H1 (cell line): ENCODE data around the gene GFAP. TPM values are rescaled to one million over a fixed set of nuclear protein-coding genes. Genes with fewer than 3 reads are reported as not detected.

ENCODE experiments used
- CTCF ChIA-PET: fragments of 300-600 bp; sonication (Branson Sonifier 250); formaldehyde crosslinking; loops from one replicate; lab custom pipeline; 2021; ENCODE audit not compliant: partially characterized antibody; lab: Charles Lee
- POLR2A ChIA-PET: fragments of 300-600 bp; sonication (Branson Sonifier 250); formaldehyde crosslinking; loops from one replicate; lab custom pipeline; 2021; ENCODE audit warnings: inconsistent platforms; ENCODE audit not compliant: partially characterized antibody; lab: Charles Lee
- DNase-seq, 2 experiments: peaks; one replicate each; pipeline versions ENCODE4 v3.0.0 to v3.0.0-alpha.2; 2010 to 2022; ENCODE audit warnings: low spot score in 2 of 2, low read depth in 1 of 2, mixed read lengths in 1 of 2
- FAIRE-seq: peaks from 2 replicates; lab custom pipeline; 2011; peaks lifted over from hg19 to GRCh38; lab: Jason Lieb, UNC
- H2AFZ ChIP-seq: 2 replicates; pipeline ENCODE4 v1.8.1; 2012; ENCODE audit warnings: low read length, inconsistent platforms
- H2AK5ac ChIP-seq: 2 replicates; pipeline ENCODE4 v1.6.1; 2013; ENCODE audit warnings: low read depth, low read length
- H2BK120ac ChIP-seq: replicated peaks from 2 replicates; pipeline ENCODE3; 2013; ENCODE audit warnings: low read depth, low read length, inconsistent platforms
- H2BK12ac ChIP-seq: 2 replicates; pipeline ENCODE4 v1.6.1; 2013; ENCODE audit warnings: low read depth, low read length
- H2BK15ac ChIP-seq: 2 replicates; pipeline ENCODE4 v1.6.1; 2013; ENCODE audit warnings: low read length
- H2BK20ac ChIP-seq: 2 replicates; pipeline ENCODE4 v1.6.1; 2013; ENCODE audit warnings: low read length
- H2BK5ac ChIP-seq: 2 replicates; pipeline ENCODE4 v1.6.1; 2013; ENCODE audit warnings: low read depth, low read length
- H3K14ac ChIP-seq: 2 replicates; pipeline ENCODE4 v1.6.1; 2013; ENCODE audit warnings: inconsistent platforms; ENCODE audit not compliant: insufficient read length
- H3K18ac ChIP-seq: 2 replicates; pipeline ENCODE4 v1.6.1; 2013; ENCODE audit warnings: low read length; ENCODE audit errors: extremely low read depth
- H3K23ac ChIP-seq: 2 replicates; pipeline ENCODE4 v1.6.1; 2013; ENCODE audit warnings: inconsistent platforms; ENCODE audit not compliant: insufficient read length
- H3K23me2 ChIP-seq: 2 replicates; pipeline ENCODE4 v1.6.1; 2013; ENCODE audit warnings: low read depth, low read length
- H3K27ac ChIP-seq: 2 replicates; pipeline ENCODE4 v1.6.1; 2011; ENCODE audit warnings: low read depth, low read length, inconsistent platforms
- H3K27me3 ChIP-seq, 4 experiments: replicated peaks in 1 of 4; 1 replicate in 1 of 4; 2 replicates in 3 of 4; pipeline versions ENCODE4 v1.6.1 to v1.8.1; 2011 to 2013; ENCODE audit warnings: low read length in 3 of 4, mild to moderate bottlenecking in 3 of 4, inconsistent platforms in 2 of 4, mixed read lengths in 2 of 4, moderate library complexity in 1 of 4; ENCODE audit not compliant: control insufficient read depth in 3 of 4, insufficient read depth in 3 of 4; ENCODE audit errors: extremely low read depth in 1 of 4
- H3K36me3 ChIP-seq, 4 experiments: 2 replicates each; pipeline versions ENCODE4 v1.6.1 to v1.8.1; 2011 to 2013; ENCODE audit warnings: mild to moderate bottlenecking in 4 of 4, low read length in 3 of 4, moderate library complexity in 2 of 4, control low read depth in 1 of 4, inconsistent platforms in 1 of 4; ENCODE audit not compliant: insufficient read depth in 4 of 4, control insufficient read depth in 2 of 4
- H3K4ac ChIP-seq: replicated peaks from 2 replicates; pipeline ENCODE3; 2013; ENCODE audit warnings: low read length, low read depth, mixed read lengths, inconsistent platforms; ENCODE audit not compliant: insufficient read length
- H3K4me1 ChIP-seq, 4 experiments: replicated peaks in 1 of 4; 1 replicate in 1 of 4; 2 replicates in 3 of 4; pipeline versions ENCODE4 v1.6.1 to v1.8.1; 2011 to 2013; ENCODE audit warnings: low read length in 3 of 4, inconsistent platforms in 2 of 4, mixed read lengths in 1 of 4; ENCODE audit not compliant: insufficient read depth in 4 of 4, control insufficient read depth in 3 of 4
- H3K4me2 ChIP-seq, 2 experiments: 2 replicates each; pipeline versions ENCODE4 v1.6.1 to v1.8.1; 2011 to 2013; ENCODE audit warnings: low read depth in 2 of 2, low read length in 2 of 2, control low read depth in 1 of 2, inconsistent platforms in 1 of 2, mild to moderate bottlenecking in 1 of 2; ENCODE audit not compliant: insufficient read depth in 1 of 2
- H3K4me3 ChIP-seq, 4 experiments: fragments of 200-600, 300-600 bp in 1 of 4; sonication (generic), shearing (Covaris generic), sonication (Bioruptor Twin) in 1 of 4; 2 replicates each; pipeline versions ENCODE4 v1.5.1 to v1.8.1; 2011 to 2016; ENCODE audit warnings: low read length in 4 of 4, low read depth in 3 of 4, control low read depth in 2 of 4, inconsistent platforms in 2 of 4, mild to moderate bottlenecking in 2 of 4, mixed read lengths in 1 of 4, moderate library complexity in 1 of 4; ENCODE audit not compliant: insufficient read depth in 2 of 4; ENCODE audit errors: extremely low read depth in 1 of 4
- H3K56ac ChIP-seq: replicated peaks from 2 replicates; pipeline ENCODE3; 2013; ENCODE audit warnings: low read depth, mild to moderate bottlenecking, mixed read lengths, low read length, inconsistent platforms; ENCODE audit not compliant: insufficient read length
- H3K79me1 ChIP-seq: 2 replicates; pipeline ENCODE4 v1.6.1; 2013; ENCODE audit warnings: low read depth, low read length, control low read depth
- H3K79me2 ChIP-seq, 2 experiments: 2 replicates each; pipeline versions ENCODE4 v1.6.1 to v1.8.1; 2012 to 2013; ENCODE audit warnings: low read length in 2 of 2, mild to moderate bottlenecking in 2 of 2, inconsistent platforms in 1 of 2; ENCODE audit not compliant: insufficient read depth in 2 of 2, control insufficient read depth in 1 of 2
- H3K9ac ChIP-seq, 4 experiments: replicated peaks in 1 of 4; 1 replicate in 1 of 4; 2 replicates in 3 of 4; pipeline versions ENCODE4 v1.6.1 to v1.8.1; 2011 to 2013; ENCODE audit warnings: low read depth in 3 of 4, low read length in 3 of 4, control low read depth in 2 of 4, mild to moderate bottlenecking in 2 of 4, moderate library complexity in 2 of 4, inconsistent platforms in 1 of 4; ENCODE audit errors: extremely low read depth in 1 of 4
- H3K9me3 ChIP-seq, 2 experiments: 2 replicates each; pipeline versions ENCODE4 v1.6.1 to v1.8.1; 2012 to 2013; ENCODE audit warnings: mild to moderate bottlenecking in 2 of 2, moderate library complexity in 2 of 2, control low read depth in 1 of 2, inconsistent platforms in 1 of 2, low read depth in 1 of 2, low read length in 1 of 2, mixed read lengths in 1 of 2; ENCODE audit not compliant: insufficient read depth in 2 of 2
- H4K20me1 ChIP-seq, 2 experiments: replicated peaks in 1 of 2; 2 replicates each; pipeline versions ENCODE3 to v1.8.1; 2011 to 2013; ENCODE audit warnings: inconsistent platforms in 2 of 2, low read length in 2 of 2, mild to moderate bottlenecking in 1 of 2; ENCODE audit not compliant: insufficient read depth in 2 of 2, control insufficient read depth in 1 of 2
- H4K5ac ChIP-seq: 2 replicates; pipeline ENCODE4 v1.6.1; 2013; ENCODE audit warnings: low read length, low read depth, mixed read lengths, inconsistent platforms; ENCODE audit not compliant: insufficient read length
- H4K8ac ChIP-seq: 2 replicates; pipeline ENCODE4 v1.8.0; 2013; ENCODE audit warnings: mild to moderate bottlenecking, moderate library complexity, low read length, inconsistent platforms; ENCODE audit not compliant: insufficient read depth; ENCODE audit errors: extremely low read depth
- H4K91ac ChIP-seq: replicated peaks from 2 replicates; pipeline ENCODE3; 2013; ENCODE audit warnings: low read length, mixed read lengths, inconsistent platforms; ENCODE audit not compliant: insufficient read length
- CHD2 ChIP-seq: IDR thresholded peaks from 2 replicates; pipeline ENCODE4 v1.6.1; 2012; ENCODE audit warnings: low read length, improper control_type of control experiment
- EZH2 ChIP-seq: fragments of 200-600 bp; sonication (generic); IDR thresholded peaks from 2 replicates; pipeline ENCODE4 v1.7.1; 2012; ENCODE audit warnings: low read depth, mild to moderate bottlenecking, moderate library complexity, low read length, inconsistent platforms; ENCODE audit not compliant: severe bottlenecking
- GTF2F1 ChIP-seq: IDR thresholded peaks from 2 replicates; pipeline ENCODE4 v1.6.1; 2012; ENCODE audit warnings: low read depth, low read length, improper control_type of control experiment, borderline replicate concordance
- HDAC6 ChIP-seq: IDR thresholded peaks from one replicate; pipeline ENCODE4 v1.7.1; 2012; ENCODE audit warnings: low read depth, mild to moderate bottlenecking, inconsistent platforms, low read length, moderate library complexity
- KDM1A ChIP-seq: fragments of 200-600, 300-600 bp; sonication (generic); IDR thresholded peaks from 2 replicates; pipeline ENCODE4 v1.7.1; 2016; ENCODE audit warnings: mild to moderate bottlenecking, low read length, borderline replicate concordance
- KDM5A ChIP-seq: fragments of 200-600 bp; IDR thresholded peaks from 2 replicates; pipeline ENCODE4 v1.7.1; 2012; ENCODE audit warnings: mild to moderate bottlenecking, low read length, inconsistent platforms, mixed read lengths
- MAX ChIP-seq: IDR thresholded peaks from 2 replicates; pipeline ENCODE4 v1.6.1; 2012; ENCODE audit warnings: inconsistent platforms
- NANOG ChIP-seq: IDR thresholded peaks from 2 replicates; pipeline ENCODE4 v1.6.1; 2011; ENCODE audit warnings: low read length, low read depth, mild to moderate bottlenecking, inconsistent platforms; ENCODE audit not compliant: insufficient read depth, poor library complexity, severe bottlenecking
- POLR2A ChIP-seq, 2 experiments: IDR thresholded peaks; 1 replicate in 1 of 2; 2 replicates in 1 of 2; pipeline ENCODE4 v1.6.1; 2011; ENCODE audit warnings: low read depth in 2 of 2, low read length in 2 of 2, mild to moderate bottlenecking in 2 of 2; ENCODE audit errors: control extremely low read depth in 1 of 2
- RBBP5 ChIP-seq: IDR thresholded peaks from 2 replicates; pipeline ENCODE4 v1.7.1; 2012; ENCODE audit warnings: low read depth, mild to moderate bottlenecking, inconsistent platforms, low read length, moderate library complexity, borderline replicate concordance
- SIRT6 ChIP-seq: IDR thresholded peaks from one replicate; pipeline ENCODE4 v1.7.1; 2012; ENCODE audit warnings: low read length, inconsistent platforms
- SIX5 ChIP-seq: IDR thresholded peaks from 2 replicates; pipeline ENCODE4 v1.6.1; 2011; ENCODE audit warnings: mild to moderate bottlenecking, low read depth, low read length
- TBP ChIP-seq: IDR thresholded peaks from 2 replicates; pipeline ENCODE4 v1.6.1; 2011; ENCODE audit warnings: low read depth, low read length, improper control_type of control experiment
- ZNF274 ChIP-seq: IDR thresholded peaks from 2 replicates; pipeline ENCODE4 v1.7.0; 2012; ENCODE audit warnings: low read length, borderline replicate concordance; ENCODE audit errors: extremely low read depth
- WGBS, 2 experiments: shearing (Covaris generic) in 1 of 2; methylation state at CpG; one replicate each; pipeline versions ENCODE4 v1.1.6 to v1.1.7; 2013 to 2015; ENCODE audit warnings: low lambda C conversion rate in 2 of 2, mixed read lengths in 2 of 2, inconsistent platforms in 1 of 2, low coverage in 1 of 2, missing lambda C conversion rate in 1 of 2; ENCODE audit not compliant: insufficient replicate concordance in 2 of 2, insufficient coverage in 1 of 2, insufficient read length in 1 of 2; ENCODE audit errors: extremely low coverage in 1 of 2, missing lambda C conversion rate in 1 of 2; 5-methylcytosine and 5-hydroxymethylcytosine counted together
- polyA plus RNA-seq, 7 experiments: library from polyadenylated mRNA; depleted of rRNA in 3 of 7; stranded (reverse) in 5 of 7; unstranded in 2 of 7; fragments of >200 nt in 5 of 7; fragments of 200-250 nt in 2 of 7; gene quantifications; 1 replicate in 5 of 7; 2 replicates in 1 of 7; 4 replicates in 1 of 7; pipeline versions ENCODE4 v1.2.1 to v1.2.3, GENCODE V29; 2011 to 2013; ENCODE audit warnings: missing spikeins in 2 of 7, mixed read lengths in 2 of 7
- total RNA-seq: library from RNA; stranded (reverse); fragmentation: NEBNext Ultra II Directional; extraction: Animal tissue kit (Norgen Biotek cat#: 25700); gene quantifications from 2 replicates; pipeline ENCODE4 v1.2.1, GENCODE V29; 2021

Gene GFAP
- total and polyA plus RNA-seq, 2 of the 8 experiments (the other 6 are each of a cell fraction or from before 2014, with no cell fraction given), result 1.3 to 1.5 TPM

GRCh38 chr17:44914698-44915271 is 515 bp downstream of the GFAP start:
- H4K5ac ChIP-seq, result no peak overlapping the region
- 91% methylated on average over 19 of the region's 19 CpGs; no CpG with 5 or more reads in 1 of the 2 experiments for WGBS, 2 experiments
- H3K27me3 ChIP-seq, result peaks cover 0 to 21% (median 15%) of the 10 kb centered on the region in 4 experiments; a peak in 6 of 7 replicates
- H4K91ac ChIP-seq, result no peak overlapping the region
- H3K4me3 ChIP-seq, result no peak overlapping the region
- H3K23me2 ChIP-seq, result peaks cover 6% of the 10 kb centered on the region
- H3K56ac ChIP-seq, result no peak overlapping the region
- H3K9ac ChIP-seq, result no peak overlapping the region
- no peak overlapping the region for H3K23ac ChIP-seq
- peaks cover 0 to 5% (median 5%) of the 10 kb centered on the region in 4 experiments; a peak in 5 of 7 replicates for H3K4me1 ChIP-seq
- H3K36me3 ChIP-seq, result no peaks in the 10 kb centered on the region
- no peaks in the 10 kb centered on the region for H3K79me1 ChIP-seq
- ChIA-PET CTCF (interaction anchor here (0.6 to 8.4 kb wide), 9 partner anchors 7 to 339 kb away, joined by 3 to 83 read pairs (median 4); no protein-coding TSS in a partner anchor), POLR2A (interaction anchor here (1.2 kb wide), 1 partner anchor 11 kb away, joined by 4 read pairs; a partner anchor contains a TSS)
- H2BK5ac ChIP-seq, result no peak overlapping the region
- no peak overlapping the region for H2BK20ac ChIP-seq
- H4K20me1 ChIP-seq, result no peaks in the 10 kb centered on the region
- H2BK120ac ChIP-seq, result no peak overlapping the region
- H3K79me2 ChIP-seq, result no peaks in the 10 kb centered on the region
- no peak overlapping the region for H4K8ac ChIP-seq
- no peak overlapping the region for H3K27ac ChIP-seq
- DNase-seq (no peak), FAIRE-seq (no peak)
- H2AK5ac ChIP-seq, result no peak overlapping the region
- H3K9me3 ChIP-seq, result no peaks in the 10 kb centered on the region
- H3K4me2 ChIP-seq, result no peak overlapping the region
- H3K18ac ChIP-seq, result no peak overlapping the region
- no peak overlapping the region for H2BK15ac ChIP-seq
- no peak overlapping the region for H2BK12ac ChIP-seq
- no peak overlapping the region for H2AFZ ChIP-seq
- no peak overlapping the region for H3K4ac ChIP-seq
- H3K14ac ChIP-seq, result no peak overlapping the region
- TF ChIP-seq SIX5, result no peak
- TF ChIP-seq KDM5A, result no peak
- TF ChIP-seq EZH2, result no peak
- TF ChIP-seq KDM1A, result no peak
- no peak for TF ChIP-seq MAX
- TF ChIP-seq SIRT6, result no peak
- TF ChIP-seq POLR2A (IDR thresholded peaks at IDR 0.05; ENCODE audit: control extremely low read depth in 1 of 2, low read depth in 2 of 2, low read length in 2 of 2), result no peak
- TF ChIP-seq ZNF274, result no peak
- no peak for TF ChIP-seq TBP
- no peak for TF ChIP-seq RBBP5
- no peak for TF ChIP-seq GTF2F1
- no peak for TF ChIP-seq CHD2
- no peak for TF ChIP-seq NANOG
- TF ChIP-seq HDAC6, result no peak
